Sigmoid colon (tissue), 7 donors: ENCODE measurements around the gene GPR75. TPM values are rescaled to one million over a fixed set of nuclear protein-coding genes. Genes with fewer than 3 reads are reported as not detected.

ENCODE experiments used
- DNase-seq: peaks from one replicate; pipeline ENCODE4 v3.0.0-alpha.2; 2019
- H3K27ac ChIP-seq, 4 donors: fragments of 200-600 bp; sonication (generic); one replicate each; pipeline ENCODE4 v1.5.1; 2016 to 2019; ENCODE audit warnings: mild to moderate bottlenecking in 1 of 4
- H3K27me3 ChIP-seq, 3 donors: fragments of 200-600 bp; sonication (generic); one replicate each; pipeline ENCODE4 v1.5.1; 2019; ENCODE audit warnings: mild to moderate bottlenecking in 1 of 3
- H3K36me3 ChIP-seq, 4 donors: fragments of 200-600 bp; sonication (generic); one replicate each; pipeline ENCODE4 v1.5.1; 2016 to 2019
- H3K4me1 ChIP-seq, 4 donors: fragments of 200-600 bp; sonication (generic); one replicate each; pipeline ENCODE4 v1.5.1; 2017 to 2019
- H3K4me3 ChIP-seq, 4 donors: fragments of 200-600 bp; sonication (generic); one replicate each; pipeline ENCODE4 v1.5.1; 2017 to 2019; ENCODE audit warnings: mild to moderate bottlenecking in 2 of 4, moderate library complexity in 1 of 4
- H3K9me3 ChIP-seq, 4 donors: fragments of 200-600 bp in 3 of 4; sonication (generic) in 3 of 4; one replicate each; pipeline versions ENCODE4 v1.5.1 to v1.6.1; 2013 to 2019
- EP300 ChIP-seq, 4 donors: sonication (generic); formaldehyde crosslinking; IDR thresholded peaks; one replicate each; pipeline ENCODE4 v1.6.1; 2017; ENCODE audit warnings: antibody characterized with exemption in 4 of 4
- POLR2A ChIP-seq, 2 donors: fragments of 450-650 bp; IDR thresholded peaks; one replicate each; pipeline ENCODE4 v1.6.1; 2016; ENCODE audit warnings: antibody characterized with exemption in 2 of 2, mild to moderate bottlenecking in 2 of 2, moderate library complexity in 2 of 2
- POLR2AphosphoS5 ChIP-seq, 4 donors: sonication (generic); formaldehyde crosslinking; IDR thresholded peaks; one replicate each; pipeline ENCODE4 v1.6.1; 2017; ENCODE audit warnings: antibody characterized with exemption in 4 of 4
- WGBS, 2 donors: extraction: QIAGEN DNeasy Blood & Tissue Kit; methylation state at CpG; one replicate each; pipeline ENCODE4 v1.1.7; 2013; 5-methylcytosine and 5-hydroxymethylcytosine counted together
- intact Hi-C: fragments of 100-400 bp; cut with DNase I; formaldehyde crosslinking; loops from one replicate; pipeline ENCODE4 v1.15.1; 2023
- polyA plus RNA-seq, 3 donors: library from polyadenylated mRNA; stranded (reverse); fragments of 200-250 nt; gene quantifications; one replicate each; pipeline ENCODE4 v1.2.3, GENCODE V29; 2013
- total RNA-seq, 4 donors: library from RNA; depleted of rRNA; stranded (reverse); fragments of >200 nt; gene quantifications; one replicate each; pipeline ENCODE4 v1.1.0, GENCODE V29; 2016
- TF ChIP-seq, protein P1 (sequence below), 4 experiments: fragments of 450-650 bp in 3 of 4; fragments of 200-600 bp in 1 of 4; IDR thresholded peaks; one replicate each; pipeline ENCODE4 v1.5.1; 2016 to 2019; ENCODE audit warnings: antibody characterized with exemption in 4 of 4, mild to moderate bottlenecking in 3 of 4, moderate library complexity in 2 of 4
- donor health status: healthy with polysubstance abuse.
- donor health status: Bipolar disorder and iron deficiency.
- donor health status: healthy.

The GPR75 gene
- total and polyA plus RNA-seq, 7 donors: 1.3 to 6.4 (median 2.2) TPM; not detected in 2

DNA sequence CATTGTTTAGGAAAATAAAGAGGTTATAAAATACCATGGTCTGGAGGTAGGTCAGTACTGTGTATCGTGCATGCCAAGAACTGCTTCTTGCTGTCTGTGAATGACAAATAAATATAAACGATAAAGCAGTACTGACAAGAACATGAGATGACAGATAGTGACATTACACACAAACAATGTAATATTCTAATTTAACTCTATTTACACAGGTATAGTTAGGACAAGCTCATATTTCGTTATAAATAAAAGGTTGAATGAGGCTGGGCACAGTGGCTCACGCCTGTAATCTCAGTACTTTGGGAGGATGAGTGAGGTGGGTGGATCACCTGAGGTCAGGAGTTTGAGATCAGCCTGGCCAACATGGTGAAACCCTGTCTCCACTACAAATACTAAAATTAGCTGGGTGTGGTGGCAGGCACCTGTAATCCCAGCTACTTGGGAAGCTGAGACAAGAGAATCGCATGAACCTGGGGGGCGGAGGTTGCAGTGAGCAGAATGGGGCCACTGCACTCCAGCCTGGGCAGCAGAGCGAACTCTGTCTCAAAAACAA lies 14.7 kb upstream of the GPR75 start:
- Histone ChIP-seq H3K4me1 (no peaks in the 10 kb centered on the region), H3K36me3 (peaks cover under 1 to 80% (median 22%) of the 10 kb centered on the region in 4 donors), H3K4me3 (no peak overlapping the region), H3K27ac (no peak overlapping the region), H3K9me3 (no peaks in the 10 kb centered on the region), H3K27me3 (no peaks in the 10 kb centered on the region)
- DNase-seq: no peak
- TF ChIP-seq, protein P1, sequence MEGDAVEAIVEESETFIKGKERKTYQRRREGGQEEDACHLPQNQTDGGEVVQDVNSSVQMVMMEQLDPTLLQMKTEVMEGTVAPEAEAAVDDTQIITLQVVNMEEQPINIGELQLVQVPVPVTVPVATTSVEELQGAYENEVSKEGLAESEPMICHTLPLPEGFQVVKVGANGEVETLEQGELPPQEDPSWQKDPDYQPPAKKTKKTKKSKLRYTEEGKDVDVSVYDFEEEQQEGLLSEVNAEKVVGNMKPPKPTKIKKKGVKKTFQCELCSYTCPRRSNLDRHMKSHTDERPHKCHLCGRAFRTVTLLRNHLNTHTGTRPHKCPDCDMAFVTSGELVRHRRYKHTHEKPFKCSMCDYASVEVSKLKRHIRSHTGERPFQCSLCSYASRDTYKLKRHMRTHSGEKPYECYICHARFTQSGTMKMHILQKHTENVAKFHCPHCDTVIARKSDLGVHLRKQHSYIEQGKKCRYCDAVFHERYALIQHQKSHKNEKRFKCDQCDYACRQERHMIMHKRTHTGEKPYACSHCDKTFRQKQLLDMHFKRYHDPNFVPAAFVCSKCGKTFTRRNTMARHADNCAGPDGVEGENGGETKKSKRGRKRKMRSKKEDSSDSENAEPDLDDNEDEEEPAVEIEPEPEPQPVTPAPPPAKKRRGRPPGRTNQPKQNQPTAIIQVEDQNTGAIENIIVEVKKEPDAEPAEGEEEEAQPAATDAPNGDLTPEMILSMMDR (IDR thresholded peaks at IDR 0.05): no peak
- TF ChIP-seq POLR2AphosphoS5 (IDR thresholded peaks at IDR 0.05): no peak
- no peak for TF ChIP-seq EP300 (IDR thresholded peaks at IDR 0.05)
- TF ChIP-seq POLR2A (IDR thresholded peaks at IDR 0.05): no peak
- intact Hi-C loops: no loop called here
- WGBS, 2 donors: 91 to 95% methylated on average over 7 of the region's 7 CpGs

DNA sequence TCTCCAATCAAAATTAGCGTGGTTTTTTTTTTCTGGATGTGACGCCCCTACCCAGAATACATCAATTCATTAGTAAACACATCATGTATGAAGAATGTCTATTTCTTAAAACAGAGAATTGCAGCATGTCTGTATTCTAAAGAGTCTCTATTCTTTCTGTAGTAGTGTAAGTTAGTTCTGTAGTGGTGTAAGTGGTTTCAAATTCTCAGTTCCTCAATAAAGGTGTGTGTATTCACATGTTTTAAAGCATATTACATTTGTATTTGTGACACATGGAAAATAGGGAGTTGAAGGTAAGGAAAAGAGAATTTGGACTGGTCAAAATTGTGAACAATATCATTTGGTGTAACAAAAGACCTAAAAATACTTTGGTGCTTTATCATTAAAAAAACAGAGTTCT lies 8.0 kb upstream of the GPR75 start:
- Histone ChIP-seq H3K27me3 (no peaks in the 10 kb centered on the region), H3K36me3 (peaks cover 6 to 82% (median 26%) of the 10 kb centered on the region in 4 donors), H3K4me3 (no peak overlapping the region), H3K27ac (no peak overlapping the region), H3K9me3 (no peaks in the 10 kb centered on the region), H3K4me1 (no peaks in the 10 kb centered on the region)
- 97 to 99% methylated on average over 2 of the region's 2 CpGs for WGBS, 2 donors
- intact Hi-C loops: no loop called here
- DNase-seq: no peak
- TF ChIP-seq POLR2AphosphoS5 (IDR thresholded peaks at IDR 0.05): no peak
- TF ChIP-seq POLR2A (IDR thresholded peaks at IDR 0.05): no peak
- no peak for TF ChIP-seq EP300 (IDR thresholded peaks at IDR 0.05)
- TF ChIP-seq, protein P1 (IDR thresholded peaks at IDR 0.05): no peak

DNA sequence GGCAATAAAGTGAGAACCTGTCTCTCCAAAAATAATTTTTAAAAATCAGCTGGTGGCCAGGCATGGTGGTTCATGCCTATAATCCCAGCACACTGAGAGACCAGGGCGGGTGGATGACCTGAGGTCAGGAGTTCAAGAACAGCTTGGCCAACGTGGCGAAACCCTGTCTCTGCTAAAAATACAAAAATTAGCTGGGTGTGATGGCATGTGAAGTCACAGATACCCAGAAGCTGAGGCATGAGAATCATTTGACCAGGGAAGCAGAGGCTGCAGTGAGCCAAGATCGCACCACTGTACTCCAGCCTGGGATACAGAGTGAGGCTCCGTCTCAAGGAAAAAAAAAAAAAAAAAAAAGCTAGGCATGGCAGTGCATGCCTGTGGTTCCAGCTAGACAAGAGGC lies 7.4 kb upstream of the GPR75 start:
- Histone ChIP-seq H3K9me3 (no peaks in the 10 kb centered on the region), H3K4me3 (no peak overlapping the region), H3K27ac (no peak overlapping the region), H3K4me1 (no peaks in the 10 kb centered on the region), H3K36me3 (peaks cover 6 to 79% (median 26%) of the 10 kb centered on the region in 4 donors), H3K27me3 (no peaks in the 10 kb centered on the region)
- no peak for TF ChIP-seq POLR2A (IDR thresholded peaks at IDR 0.05)
- TF ChIP-seq POLR2AphosphoS5 (IDR thresholded peaks at IDR 0.05): no peak
- TF ChIP-seq, protein P1 (IDR thresholded peaks at IDR 0.05): no peak
- TF ChIP-seq EP300 (IDR thresholded peaks at IDR 0.05): no peak
- no peak for DNase-seq
- WGBS, 2 donors: 96 to 97% methylated on average over 5 of the region's 5 CpGs
- intact Hi-C loops: no loop called here

DNA sequence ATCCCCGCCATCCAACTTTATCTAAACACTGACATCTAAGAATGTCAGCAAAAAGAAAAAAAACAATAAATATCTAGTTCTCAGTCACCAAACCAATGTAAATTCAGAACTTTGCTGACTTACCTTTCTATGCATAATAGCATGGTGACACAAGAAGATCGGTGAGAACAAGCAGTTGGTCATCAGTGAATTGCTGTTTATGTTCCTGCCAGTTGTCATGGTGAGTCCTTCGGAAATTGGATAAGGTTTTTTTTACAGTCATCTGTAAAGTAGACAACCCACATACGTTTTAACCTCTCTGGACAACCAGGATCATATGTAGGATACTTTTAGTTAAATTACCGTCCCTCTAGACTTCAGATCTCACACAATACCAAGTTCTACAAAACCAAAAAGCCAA lies 6.2 kb upstream of the GPR75 start:
- H3K4me1 ChIP-seq: no peaks in the 10 kb centered on the region
- WGBS, 2 donors: 88 to 89% methylated on average over 5 of the region's 5 CpGs
- no peak for DNase-seq
- intact Hi-C loops: no loop called here
- H3K27me3 ChIP-seq: no peaks in the 10 kb centered on the region
- H3K9me3 ChIP-seq: no peaks in the 10 kb centered on the region
- no peak overlapping the region for H3K27ac ChIP-seq
- H3K4me3 ChIP-seq: no peak overlapping the region
- H3K36me3 ChIP-seq: peaks cover 6 to 69% (median 23%) of the 10 kb centered on the region in 4 donors
- no peak for TF ChIP-seq POLR2AphosphoS5 (IDR thresholded peaks at IDR 0.05)
- TF ChIP-seq POLR2A (IDR thresholded peaks at IDR 0.05): no peak
- TF ChIP-seq, protein P1 (IDR thresholded peaks at IDR 0.05): no peak
- TF ChIP-seq EP300 (IDR thresholded peaks at IDR 0.05): no peak

DNA sequence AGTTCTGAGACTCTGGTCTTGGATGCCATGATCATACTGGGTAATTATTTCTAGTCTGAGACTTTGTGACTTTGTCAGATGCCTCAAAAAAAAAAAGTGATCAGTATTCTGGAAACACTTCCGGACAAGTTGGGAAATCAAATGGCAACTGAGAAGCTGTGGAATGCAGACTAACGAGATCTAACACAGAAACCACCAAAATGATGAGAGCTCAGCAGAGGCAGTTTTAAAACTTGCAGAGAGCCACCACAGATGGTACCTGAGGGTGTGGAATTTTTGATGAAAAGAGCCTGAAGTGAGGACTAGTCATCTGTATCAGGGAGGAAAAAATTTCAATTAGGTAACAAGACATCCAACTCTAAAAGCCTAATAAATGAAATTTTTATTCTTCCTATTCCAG lies 5.5 kb upstream of the GPR75 start:
- peaks cover 6 to 63% (median 21%) of the 10 kb centered on the region in 4 donors for H3K36me3 ChIP-seq
- TF ChIP-seq EP300 (IDR thresholded peaks at IDR 0.05) (no peak), POLR2A (IDR thresholded peaks at IDR 0.05) (no peak), POLR2AphosphoS5 (IDR thresholded peaks at IDR 0.05) (no peak)
- TF ChIP-seq, protein P1 (IDR thresholded peaks at IDR 0.05): no peak
- H3K27me3 ChIP-seq: no peaks in the 10 kb centered on the region

More for the DNA sequence above, 5.5 kb upstream of the GPR75 start:
- DNase-seq: no peak
- Histone ChIP-seq H3K9me3 (no peaks in the 10 kb centered on the region), H3K27ac (no peak overlapping the region), H3K4me1 (peaks cover 0 to 2% (median 1%) of the 10 kb centered on the region in 4 donors), H3K4me3 (no peak overlapping the region)
- intact Hi-C loops: no loop called here
- WGBS, 2 donors: 98% methylated on average over 2 of the region's 2 CpGs
